HepG2 (cell line): ENCODE measurements around the gene PAX4. TPM values are rescaled to one million over a fixed set of nuclear protein-coding genes. Genes with fewer than 3 reads are reported as not detected.
A peak's percentile ranks its signal among the peaks of the same experiment; 100 is the strongest.

Experiments used
- AGO2 ChIP-seq: fragments of 200-400 bp; formaldehyde crosslinking; optimal IDR thresholded peaks from 2 replicates; pipeline ENCODE3; 2017; ENCODE audit warnings: mild to moderate bottlenecking, low read depth, low read length, moderate library complexity
- GTF3A ChIP-seq: sonication (generic); formaldehyde crosslinking; conservative IDR thresholded peaks from 2 replicates; pipeline ENCODE4 v1.4.0; 2020; ENCODE audit warnings: mild to moderate bottlenecking, missing genetic modification reagents
- HDAC2 ChIP-seq: sonication (generic); formaldehyde crosslinking; IDR thresholded peaks from 2 replicates; pipeline ENCODE4 v1.4.0; 2020; ENCODE audit warnings: missing genetic modification reagents
- KLF16 ChIP-seq, 2 experiments: sonication (generic) in 1 of 2; formaldehyde crosslinking in 1 of 2; IDR thresholded peaks; 2 replicates each; pipeline versions ENCODE4 v1.6.1 to v1.8.0; 2016 to 2023; ENCODE audit warnings: missing genetic modification reagents in 2 of 2, missing compliant biosample characterization in 1 of 2
- LRRFIP1 ChIP-seq: sonication (generic); formaldehyde crosslinking; conservative IDR thresholded peaks from 2 replicates; pipeline ENCODE4 v1.4.0; 2020; ENCODE audit warnings: missing genetic modification reagents
- MED13 ChIP-seq: sonication (generic); formaldehyde crosslinking; IDR thresholded peaks from 2 replicates; pipeline ENCODE4 v1.5.0; 2020; ENCODE audit warnings: missing genetic modification reagents
- MYC ChIP-seq: sonication (generic); formaldehyde crosslinking; IDR thresholded peaks from 2 replicates; pipeline ENCODE4 v1.9.0; 2021; ENCODE audit warnings: missing genetic modification reagents, borderline replicate concordance
- PHF20 ChIP-seq: sonication (generic); formaldehyde crosslinking; IDR thresholded peaks from 2 replicates; pipeline ENCODE4 v1.5.0; 2020; ENCODE audit warnings: mild to moderate bottlenecking, missing genetic modification reagents
- PLRG1 ChIP-seq: fragments of 450-650 bp; conservative IDR thresholded peaks from 2 replicates; pipeline ENCODE4 v1.6.1; 2016
- THAP7 ChIP-seq: sonication (generic); formaldehyde crosslinking; IDR thresholded peaks from 2 replicates; pipeline ENCODE4 v1.8.1; 2023; ENCODE audit warnings: mild to moderate bottlenecking, missing genetic modification reagents
- USF2 ChIP-seq, 2 experiments: sonication (generic) in 1 of 2; formaldehyde crosslinking in 1 of 2; IDR thresholded peaks; 2 replicates each; pipeline versions ENCODE4 v1.5.1 to v1.6.1; 2011 to 2020; ENCODE audit warnings: borderline replicate concordance in 1 of 2, low read depth in 1 of 2, low read length in 1 of 2, mild to moderate bottlenecking in 1 of 2, missing genetic modification reagents in 1 of 2, moderate library complexity in 1 of 2
- WIZ ChIP-seq: sonication (generic); formaldehyde crosslinking; IDR thresholded peaks from 2 replicates; pipeline ENCODE4 v1.5.1; 2020; ENCODE audit warnings: mild to moderate bottlenecking, missing genetic modification reagents
- ZNF224 ChIP-seq: sonication (generic); formaldehyde crosslinking; IDR thresholded peaks from 2 replicates; pipeline ENCODE4 v1.5.0; 2020; ENCODE audit warnings: mild to moderate bottlenecking, missing genetic modification reagents
- ZNF362 ChIP-seq: sonication (generic); formaldehyde crosslinking; IDR thresholded peaks from 2 replicates; pipeline ENCODE4 v1.4.0; 2020; ENCODE audit warnings: missing genetic modification reagents, mild to moderate bottlenecking, borderline replicate concordance
- ZNF496 ChIP-seq: sonication (generic); formaldehyde crosslinking; IDR thresholded peaks from 2 replicates; pipeline ENCODE4 v1.8.1; 2023; ENCODE audit warnings: mild to moderate bottlenecking, moderate library complexity, missing genetic modification reagents; ENCODE audit not compliant: insufficient replicate concordance
- ZNF678 ChIP-seq: sonication (generic); formaldehyde crosslinking; IDR thresholded peaks from 2 replicates; pipeline ENCODE4 v1.4.0; 2020; ENCODE audit warnings: mild to moderate bottlenecking, missing genetic modification reagents
- ZNF83 ChIP-seq: sonication (generic); formaldehyde crosslinking; IDR thresholded peaks from 2 replicates; pipeline ENCODE4 v1.4.0; 2020; ENCODE audit warnings: missing genetic modification reagents, mild to moderate bottlenecking, borderline replicate concordance
- ZNF841 ChIP-seq: sonication (generic); formaldehyde crosslinking; IDR thresholded peaks from 2 replicates; pipeline ENCODE4 v1.8.1; 2023; ENCODE audit warnings: missing genetic modification reagents, borderline replicate concordance
- polyA plus RNA-seq, 8 experiments: library from polyadenylated mRNA; depleted of rRNA in 3 of 8; stranded (reverse) in 7 of 8; unstranded in 1 of 8; fragments of >200 nt; fragmentation: Illumina TruSeq in 4 of 8; extraction: Trizol in 4 of 8; gene quantifications; 2 replicates each; pipeline versions ENCODE4 v1.2.1 to v1.2.3, GENCODE V29; 2011 to 2016; ENCODE audit warnings: low read depth in 4 of 8, missing spikeins in 1 of 8, mixed read lengths in 1 of 8; ENCODE audit not compliant: insufficient read depth in 1 of 8
- total RNA-seq, 5 experiments: library from RNA; depleted of rRNA; stranded (reverse); fragments of >200 nt; fragmentation: Illumina TruSeq; extraction: Trizol; gene quantifications; 2 replicates each; pipeline ENCODE4 v1.2.3, GENCODE V29; 2016; ENCODE audit warnings: low read depth in 1 of 5

PAX4 gene
- total and polyA plus RNA-seq, 2 of the 13 experiments (the other 11 are each of a cell fraction or from before 2014, with no cell fraction given) = not detected

DNA sequence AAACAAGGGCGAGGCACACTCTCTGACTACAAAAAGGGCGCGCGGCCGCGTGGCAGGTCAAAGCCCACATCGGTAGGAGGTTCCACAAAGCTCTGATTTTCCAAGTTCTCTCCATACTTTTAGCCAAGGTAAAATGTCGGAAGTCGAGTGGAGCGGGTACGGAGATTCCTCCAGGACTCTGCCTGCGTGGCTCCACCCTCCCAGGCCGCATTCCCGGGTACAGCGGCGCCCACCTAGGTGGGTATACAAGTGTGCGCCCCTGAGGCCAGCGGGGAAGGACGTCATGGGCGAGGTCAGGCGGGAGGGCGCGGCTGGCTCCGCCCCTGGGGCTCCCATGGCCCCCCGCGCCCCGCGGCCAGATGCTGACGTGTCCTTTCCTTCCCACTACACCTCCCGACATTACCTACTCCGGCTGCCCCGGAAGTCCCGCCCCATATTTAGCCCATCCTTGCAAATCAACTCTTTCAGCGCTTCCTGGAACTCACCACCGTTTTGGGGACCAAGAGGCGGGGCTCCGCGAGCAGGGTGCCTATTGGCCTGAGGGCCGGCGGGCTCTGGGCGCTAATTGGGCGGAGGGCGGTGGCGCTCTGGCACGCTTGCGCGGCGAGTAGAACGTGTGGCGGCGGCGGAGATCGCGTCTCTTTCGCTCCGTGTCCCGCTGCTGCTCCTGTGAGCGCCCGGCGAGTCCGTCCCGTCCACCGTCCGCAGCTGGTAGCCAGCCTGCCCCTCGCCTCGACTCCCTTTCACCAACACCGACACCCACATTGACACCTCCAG is 33.8 kb upstream of the PAX4 start, which contains the start of gene SND1 (continued):
- TF ChIP-seq LRRFIP1 (no peak), PLRG1 (no peak), THAP7 (CRISPR knock-in tag) (peak; percentile 99), HDAC2 (CRISPR knock-in tag) (no peak; the same call in 1 of the 2 replicates), ZNF678 (no peak), ZNF83 (CRISPR knock-in tag) (peak; percentile 69; the same call in 1 of the 2 replicates), WIZ (CRISPR knock-in tag) (no peak), USF2 (IDR thresholded peaks at IDR 0.05; ENCODE audit: low read depth, low read length) (no peak), USF2 (CRISPR knock-in tag; IDR thresholded peaks at IDR 0.05; ENCODE audit: borderline replicate concordance) (peak; percentile 69; the same call in 1 of the 2 replicates), ZNF496 (CRISPR knock-in tag) (no peak), AGO2 (no peak), ZNF841 (CRISPR knock-in tag) (peak; percentile 48; the same call in 1 of the 2 replicates), PHF20 (CRISPR knock-in tag) (peak; percentile 81), MYC (peak; percentile 74; the same call in 1 of the 2 replicates), GTF3A (CRISPR knock-in tag) (no peak), MED13 (CRISPR knock-in tag) (no peak), ZNF362 (CRISPR knock-in tag) (no peak), ZNF224 (CRISPR knock-in tag) (no peak; the same call in 1 of the 2 replicates), KLF16 (CRISPR knock-in tag; IDR thresholded peaks at IDR 0.05) (no peak)
